ENCODE results near the gene SLC13A2.
"Not testable (repeated sequence)": the region's sequence is repeated elsewhere in the genome, so short reads cannot be mapped to it uniquely, and the experiment has no call there.

Gene SLC13A2

DNA sequence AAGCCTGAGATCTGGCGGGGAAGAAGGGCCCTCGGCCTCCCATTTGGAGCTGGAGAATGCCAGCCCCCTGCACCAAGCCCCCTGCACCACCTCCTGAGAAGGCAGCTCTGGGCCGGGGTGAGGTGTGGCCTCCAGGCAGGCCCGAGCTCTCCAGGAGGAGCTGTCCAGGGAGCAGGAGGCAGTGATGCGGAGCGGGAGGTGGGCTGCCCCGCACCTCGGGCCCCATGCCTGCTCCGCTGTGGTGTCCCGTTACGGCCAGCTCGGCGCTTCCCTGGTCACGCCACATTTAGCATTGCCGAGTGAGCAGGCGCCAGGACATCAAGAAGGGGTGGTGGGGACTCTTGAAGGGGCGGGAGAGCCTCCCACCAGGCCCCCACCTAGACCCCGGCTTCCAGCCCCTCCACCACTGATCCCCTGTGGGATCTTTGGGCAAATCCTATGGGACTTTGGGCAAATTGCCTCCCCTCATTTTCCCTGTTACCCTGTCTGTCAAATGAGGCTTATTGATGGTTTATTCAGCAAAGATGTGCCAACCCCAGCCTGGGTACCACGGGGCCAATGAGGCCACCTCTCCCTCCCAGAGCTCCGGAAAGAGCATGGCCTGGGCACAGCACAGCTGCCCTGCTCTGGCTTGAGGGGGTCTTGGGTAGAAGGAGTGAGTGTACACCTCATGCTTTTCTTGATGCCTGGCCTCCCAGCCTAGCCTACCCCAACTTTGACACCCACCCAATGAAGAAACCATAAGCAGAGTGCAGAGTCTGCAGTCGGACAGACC, 48.1 kb downstream of the SLC13A2 start:
- H3K36me3 ChIP-seq (ENCODE audit: insufficient read depth, low read length) = no peaks in the 10 kb centered on the region
- no peak overlapping the region for H3K9ac ChIP-seq (ENCODE audit: low read depth, low read length)
- no peak overlapping the region for H3K4me3 ChIP-seq (ENCODE audit: low read length)
- peaks cover 19% of the 10 kb centered on the region for H3K4me1 ChIP-seq (ENCODE audit: control insufficient read depth, insufficient read depth, low read length)
- H3K4me2 ChIP-seq (ENCODE audit: low read length) = no peak overlapping the region
- H3K9me3 ChIP-seq (replicated peaks; ENCODE audit: low read length) = no peaks in the 10 kb centered on the region
- H3K27me3 ChIP-seq (ENCODE audit: control insufficient read depth, insufficient read depth, low read length) = peaks cover 20% of the 10 kb centered on the region

DNA sequence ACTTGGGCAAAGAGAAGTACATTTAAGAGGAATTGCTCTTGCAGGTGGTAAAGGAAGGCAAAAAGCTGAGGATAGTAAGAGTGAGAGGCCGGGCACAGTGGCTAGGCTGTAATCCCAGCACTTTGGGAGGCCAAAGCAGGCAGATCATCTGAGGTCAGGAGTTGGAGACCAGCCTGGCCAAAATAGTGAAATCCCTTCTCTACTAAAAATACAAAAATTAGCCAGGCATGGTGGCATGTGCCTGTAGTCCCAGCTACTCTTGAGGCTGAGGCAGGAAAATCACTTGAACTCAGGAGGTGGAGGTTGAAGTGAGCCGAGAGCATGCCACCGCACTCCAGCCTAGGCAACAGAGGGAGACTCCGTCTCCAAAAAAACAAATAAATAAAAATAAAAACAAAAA, 48.8 kb downstream of the SLC13A2 start:
- peaks cover 24% of the 10 kb centered on the region for H3K4me1 ChIP-seq (ENCODE audit: control insufficient read depth, insufficient read depth, low read length)
- H3K27me3 ChIP-seq (ENCODE audit: control insufficient read depth, insufficient read depth, low read length) = peaks cover 20% of the 10 kb centered on the region
- H3K4me3 ChIP-seq (ENCODE audit: low read length); H3K4me2 ChIP-seq (ENCODE audit: low read length); H3K9ac ChIP-seq (ENCODE audit: low read depth, low read length); H3K36me3 ChIP-seq (ENCODE audit: insufficient read depth, low read length); H3K9me3 ChIP-seq (replicated peaks; ENCODE audit: low read length): not testable (repeated sequence)

DNA sequence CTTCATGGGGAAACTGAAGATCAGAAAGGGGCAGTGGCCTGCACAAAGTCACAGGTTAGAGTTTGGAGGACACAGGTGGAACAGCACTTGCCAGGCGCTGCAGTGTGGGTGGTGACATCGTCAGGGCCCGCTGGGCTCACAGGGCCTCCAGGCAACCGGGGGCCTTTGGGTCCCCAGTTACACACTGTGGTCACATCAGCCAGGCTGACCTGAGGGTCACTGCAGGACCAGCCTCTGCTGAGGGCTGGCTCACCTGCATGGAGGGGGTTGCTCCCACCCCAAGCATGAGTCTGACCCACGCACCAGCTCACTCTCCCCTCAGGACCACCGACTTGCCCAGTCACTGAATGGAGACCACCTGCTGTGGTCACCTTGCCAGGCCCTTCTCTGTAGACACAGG, 49.7 kb downstream of the SLC13A2 start:
- Histone ChIP-seq H3K9ac (ENCODE audit: low read depth, low read length) (no peak overlapping the region), H3K27me3 (ENCODE audit: control insufficient read depth, insufficient read depth, low read length) (peaks cover 20% of the 10 kb centered on the region), H3K36me3 (ENCODE audit: insufficient read depth, low read length) (no peaks in the 10 kb centered on the region), H3K9me3 (replicated peaks; ENCODE audit: low read length) (no peaks in the 10 kb centered on the region), H3K4me2 (ENCODE audit: low read length) (no peak overlapping the region), H3K4me3 (ENCODE audit: low read length) (no peak overlapping the region), H3K4me1 (ENCODE audit: control insufficient read depth, insufficient read depth, low read length) (peaks cover 29% of the 10 kb centered on the region)

DNA sequence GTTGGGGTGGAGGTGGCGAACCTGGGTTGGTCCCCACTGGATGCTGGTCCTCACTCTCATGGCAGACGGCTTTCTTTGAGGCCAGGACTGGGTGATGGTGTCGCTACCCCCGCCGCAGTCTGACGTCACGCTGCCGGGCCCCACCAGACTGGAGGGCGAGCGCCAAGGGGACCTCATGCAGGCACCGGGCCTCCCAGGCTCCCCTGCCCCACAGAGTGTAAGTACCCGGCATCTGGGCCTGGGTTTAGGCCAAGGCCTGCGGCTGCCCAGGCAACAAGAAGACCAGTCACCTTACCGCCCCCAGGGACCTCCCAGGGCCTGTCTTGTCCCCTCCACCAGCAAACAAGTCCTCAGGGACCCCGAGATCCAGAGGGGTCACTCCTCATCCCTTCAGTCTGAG, 50.4 kb downstream of the SLC13A2 start:
- H3K9ac ChIP-seq (ENCODE audit: low read depth, low read length) = no peak overlapping the region

DNA sequence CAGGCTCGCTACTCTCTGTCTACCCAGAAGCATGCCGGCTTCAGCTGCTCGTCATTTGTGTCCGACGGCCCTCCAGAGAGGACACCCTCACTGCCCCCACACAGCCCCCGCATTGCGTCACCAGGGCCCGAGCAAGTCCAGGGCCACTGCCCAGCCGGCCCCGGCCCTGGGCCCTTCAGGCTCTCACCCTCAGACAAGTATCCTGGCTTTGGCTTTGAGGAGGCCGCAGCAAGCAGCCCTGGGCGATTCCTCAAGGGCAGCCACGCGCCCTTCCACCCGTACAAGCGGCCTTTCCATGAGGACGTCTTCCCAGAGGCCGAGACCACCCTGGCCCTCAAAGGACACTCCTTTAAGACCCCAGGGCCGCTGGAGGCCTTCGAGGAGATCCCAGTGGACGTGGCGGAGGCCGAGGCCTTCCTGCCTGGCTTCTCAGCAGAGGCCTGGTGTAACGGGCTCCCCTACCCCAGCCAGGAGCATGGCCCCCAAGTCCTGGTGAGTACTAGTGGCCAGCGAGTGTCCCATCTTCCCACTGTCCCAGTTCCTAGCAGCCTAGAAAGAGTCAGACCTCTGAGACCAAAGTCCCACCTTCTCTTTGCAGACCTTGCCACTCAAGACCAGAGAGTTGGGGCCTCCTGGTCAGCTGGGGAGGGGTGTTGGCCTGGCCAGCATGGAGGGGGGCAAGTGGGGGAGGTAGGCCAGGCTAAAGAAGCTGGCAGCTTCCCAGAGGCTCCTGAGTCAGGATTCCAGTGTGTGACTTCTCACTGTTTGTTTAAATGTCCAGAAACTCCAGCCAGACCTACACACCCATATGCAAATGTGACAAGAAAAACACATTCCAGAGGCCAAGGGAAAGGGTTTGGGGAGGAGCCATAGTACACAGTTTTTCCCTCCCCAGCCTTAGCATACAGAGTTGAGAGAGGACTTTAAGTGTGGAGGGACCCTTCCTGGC, 51.3 kb downstream of the SLC13A2 start:
- Histone ChIP-seq H3K9ac (ENCODE audit: low read depth, low read length) (no peak overlapping the region), H3K4me2 (ENCODE audit: low read length) (peak overlapping the region; percentile 36), H3K4me3 (ENCODE audit: low read length) (no peak overlapping the region), H3K36me3 (ENCODE audit: insufficient read depth, low read length) (no peaks in the 10 kb centered on the region), H3K27me3 (ENCODE audit: control insufficient read depth, insufficient read depth, low read length) (peaks cover 20% of the 10 kb centered on the region), H3K9me3 (replicated peaks; ENCODE audit: low read length) (no peaks in the 10 kb centered on the region), H3K4me1 (ENCODE audit: control insufficient read depth, insufficient read depth, low read length) (peaks cover 34% of the 10 kb centered on the region)

More for the DNA sequence above, 50.4 kb downstream of the SLC13A2 start:
- Histone ChIP-seq H3K4me1 (ENCODE audit: control insufficient read depth, insufficient read depth, low read length) (peaks cover 34% of the 10 kb centered on the region), H3K4me2 (ENCODE audit: low read length) (no peak overlapping the region), H3K4me3 (ENCODE audit: low read length) (no peak overlapping the region), H3K27me3 (ENCODE audit: control insufficient read depth, insufficient read depth, low read length) (peaks cover 20% of the 10 kb centered on the region), H3K36me3 (ENCODE audit: insufficient read depth, low read length) (no peaks in the 10 kb centered on the region), H3K9me3 (replicated peaks; ENCODE audit: low read length) (no peaks in the 10 kb centered on the region)

GRCh38 chr17:28526381-28526780, 52.9 kb downstream of the SLC13A2 start:
- H3K9ac ChIP-seq (ENCODE audit: low read depth, low read length) = no peak overlapping the region
- peaks cover 34% of the 10 kb centered on the region for H3K4me1 ChIP-seq (ENCODE audit: control insufficient read depth, insufficient read depth, low read length)
- H3K4me3 ChIP-seq (ENCODE audit: low read length) = no peak overlapping the region
- H3K4me2 ChIP-seq (ENCODE audit: low read length) = no peak overlapping the region
- peaks cover 7% of the 10 kb centered on the region for H3K27me3 ChIP-seq (ENCODE audit: control insufficient read depth, insufficient read depth, low read length)
- H3K9me3 ChIP-seq (replicated peaks; ENCODE audit: low read length) = no peaks in the 10 kb centered on the region
- no peaks in the 10 kb centered on the region for H3K36me3 ChIP-seq (ENCODE audit: insufficient read depth, low read length)

GRCh38 chr17:28527181-28527681, 53.8 kb downstream of the SLC13A2 start:
- H3K9ac ChIP-seq (ENCODE audit: low read depth, low read length) = no peak overlapping the region
- no peak overlapping the region for H3K4me3 ChIP-seq (ENCODE audit: low read length)
- no peaks in the 10 kb centered on the region for H3K36me3 ChIP-seq (ENCODE audit: insufficient read depth, low read length)
- H3K27me3 ChIP-seq (ENCODE audit: control insufficient read depth, insufficient read depth, low read length) = no peaks in the 10 kb centered on the region
- H3K4me1 ChIP-seq (ENCODE audit: control insufficient read depth, insufficient read depth, low read length) = peaks cover 40% of the 10 kb centered on the region
- H3K9me3 ChIP-seq (replicated peaks; ENCODE audit: low read length) = no peaks in the 10 kb centered on the region
- no peak overlapping the region for H3K4me2 ChIP-seq (ENCODE audit: low read length)

DNA sequence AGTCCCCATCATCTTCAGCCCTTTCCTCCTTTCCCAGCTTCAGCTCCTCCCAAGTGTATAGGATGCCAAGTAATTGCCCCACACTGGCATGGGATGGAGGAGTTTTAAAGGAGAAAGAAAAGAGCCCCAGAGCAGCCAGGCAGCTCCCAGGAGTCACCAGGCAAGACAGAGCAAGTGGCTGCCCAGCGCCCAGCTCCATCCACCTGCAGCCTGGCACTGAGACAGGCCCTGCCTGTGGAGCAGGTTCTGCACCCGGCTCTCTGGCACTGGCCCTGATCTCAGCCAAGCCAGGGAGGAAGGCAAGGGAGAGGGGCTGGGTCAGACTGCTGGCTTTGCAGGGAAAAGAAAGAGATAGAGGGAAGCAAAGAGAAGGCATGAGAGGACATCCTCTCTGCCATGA, 54.4 kb downstream of the SLC13A2 start:
- H3K4me1 ChIP-seq (ENCODE audit: control insufficient read depth, insufficient read depth, low read length) = peaks cover 47% of the 10 kb centered on the region
- H3K4me2 ChIP-seq (ENCODE audit: low read length) = peak overlapping the region; percentile 29
- H3K9me3 ChIP-seq (replicated peaks; ENCODE audit: low read length) = no peaks in the 10 kb centered on the region
- no peak overlapping the region for H3K4me3 ChIP-seq (ENCODE audit: low read length)
- H3K9ac ChIP-seq (ENCODE audit: low read depth, low read length) = no peak overlapping the region
- H3K27me3 ChIP-seq (ENCODE audit: control insufficient read depth, insufficient read depth, low read length) = no peaks in the 10 kb centered on the region
- no peaks in the 10 kb centered on the region for H3K36me3 ChIP-seq (ENCODE audit: insufficient read depth, low read length)

GRCh38 chr17:28528327-28529012, 55.0 kb downstream of the SLC13A2 start:
- no peaks in the 10 kb centered on the region for H3K9me3 ChIP-seq (replicated peaks; ENCODE audit: low read length)
- H3K9ac ChIP-seq (ENCODE audit: low read depth, low read length) = no peak overlapping the region
- peak overlapping the region; percentile 29 for H3K4me2 ChIP-seq (ENCODE audit: low read length)
- H3K36me3 ChIP-seq (ENCODE audit: insufficient read depth, low read length) = no peaks in the 10 kb centered on the region
- H3K27me3 ChIP-seq (ENCODE audit: control insufficient read depth, insufficient read depth, low read length) = no peaks in the 10 kb centered on the region
- H3K4me3 ChIP-seq (ENCODE audit: low read length) = no peak overlapping the region
- peaks cover 53% of the 10 kb centered on the region for H3K4me1 ChIP-seq (ENCODE audit: control insufficient read depth, insufficient read depth, low read length)

GRCh38 chr17:28529013-28529400, 55.6 kb downstream of the SLC13A2 start:
- H3K4me3 ChIP-seq (ENCODE audit: low read length) = no peak overlapping the region
- H3K36me3 ChIP-seq (ENCODE audit: insufficient read depth, low read length) = no peaks in the 10 kb centered on the region
- no peak overlapping the region for H3K9ac ChIP-seq (ENCODE audit: low read depth, low read length)
- H3K4me2 ChIP-seq (ENCODE audit: low read length) = no peak overlapping the region
- H3K4me1 ChIP-seq (ENCODE audit: control insufficient read depth, insufficient read depth, low read length) = peaks cover 56% of the 10 kb centered on the region
- no peaks in the 10 kb centered on the region for H3K27me3 ChIP-seq (ENCODE audit: control insufficient read depth, insufficient read depth, low read length)
- H3K9me3 ChIP-seq (replicated peaks; ENCODE audit: low read length) = no peaks in the 10 kb centered on the region

DNA sequence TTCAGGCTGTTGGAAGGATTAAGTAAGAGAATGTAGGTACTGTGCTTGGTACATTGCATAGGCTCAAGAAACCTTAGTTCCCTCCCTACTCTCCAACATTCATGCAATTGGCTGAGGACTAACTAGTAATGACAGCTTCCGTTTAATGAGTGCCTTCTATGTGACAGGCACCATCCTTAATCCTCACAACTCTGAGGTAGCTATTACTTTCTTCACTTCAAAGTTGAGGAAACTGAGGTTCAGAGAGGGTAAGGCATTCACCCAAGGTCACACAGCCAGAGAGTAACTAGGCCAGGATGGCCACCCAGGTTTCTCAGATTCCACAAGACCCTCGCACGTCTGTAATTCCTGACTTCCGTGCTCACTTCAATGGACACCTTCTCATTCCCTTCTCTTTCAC, 56.8 kb downstream of the SLC13A2 start:
- Histone ChIP-seq H3K4me1 (ENCODE audit: control insufficient read depth, insufficient read depth, low read length) (peaks cover 49% of the 10 kb centered on the region), H3K9me3 (replicated peaks; ENCODE audit: low read length) (no peaks in the 10 kb centered on the region), H3K36me3 (ENCODE audit: insufficient read depth, low read length) (no peaks in the 10 kb centered on the region)

More for the DNA sequence above, 56.8 kb downstream of the SLC13A2 start:
- Histone ChIP-seq H3K4me2 (ENCODE audit: low read length) (no peak overlapping the region), H3K27me3 (ENCODE audit: control insufficient read depth, insufficient read depth, low read length) (no peaks in the 10 kb centered on the region), H3K9ac (ENCODE audit: low read depth, low read length) (no peak overlapping the region), H3K4me3 (ENCODE audit: low read length) (no peak overlapping the region)
